OCI-LY1 (cell line): ENCODE results near the gene PAPOLB.

Experiments used
- H2AFZ ChIP-seq: fragments of 200-600 bp; sonication (generic), shearing (Covaris generic); 2 replicates; pipeline ENCODE4 v1.6.0; 2014; ENCODE audit warnings: antibody characterized with exemption, mild to moderate bottlenecking, low read length
- H3F3A ChIP-seq: fragments of 200-600 bp; sonication (generic), shearing (Covaris generic); 2 replicates; pipeline ENCODE4 v1.6.0; 2014; ENCODE audit warnings: mild to moderate bottlenecking, antibody characterized with exemption, low read length, moderate library complexity; ENCODE audit not compliant: insufficient read depth
- H3K27ac ChIP-seq: fragments of 200-600 bp; sonication (generic); 2 replicates; pipeline ENCODE4 v1.5.1; 2014; ENCODE audit warnings: low read length, mixed run types, mild to moderate bottlenecking, low read depth; ENCODE audit not compliant: poor library complexity, severe bottlenecking
- H3K27me3 ChIP-seq: fragments of 200-600 bp; sonication (generic); 2 replicates; pipeline ENCODE4 v1.6.0; 2014; ENCODE audit warnings: antibody characterized with exemption, mild to moderate bottlenecking, low read length, moderate library complexity; ENCODE audit not compliant: insufficient read depth
- H3K36me3 ChIP-seq: fragments of 200-600 bp; sonication (generic); 2 replicates; pipeline ENCODE4 v1.6.1; 2014; ENCODE audit warnings: mild to moderate bottlenecking, antibody characterized with exemption, low read length, moderate library complexity, mixed read lengths; ENCODE audit not compliant: insufficient read depth
- H3K4me1 ChIP-seq: fragments of 200-600 bp; sonication (generic); 2 replicates; pipeline ENCODE4 v1.5.1; 2014; ENCODE audit warnings: mild to moderate bottlenecking, low read length, moderate library complexity; ENCODE audit not compliant: insufficient read depth, severe bottlenecking
- H3K4me2 ChIP-seq: fragments of 200-600 bp; sonication (generic), shearing (Covaris generic); 2 replicates; pipeline ENCODE4 v1.6.1; 2014; ENCODE audit warnings: low read length
- H3K4me3 ChIP-seq: fragments of 200-600 bp; sonication (generic); 2 replicates; pipeline ENCODE4 v1.5.1; 2014; ENCODE audit warnings: low read length, low read depth, mild to moderate bottlenecking, mixed read lengths; ENCODE audit not compliant: poor library complexity, severe bottlenecking
- H3K79me2 ChIP-seq: fragments of 200-600 bp; shearing (Covaris generic); 2 replicates; pipeline ENCODE4 v1.6.1; 2016; ENCODE audit warnings: mixed run types, low read length, mixed read lengths; ENCODE audit not compliant: insufficient read depth
- H3K9ac ChIP-seq: fragments of 200-600 bp; sonication (generic), shearing (Covaris generic); 2 replicates; pipeline ENCODE4 v1.6.1; 2014; ENCODE audit warnings: mild to moderate bottlenecking, low read length, mixed read lengths
- H3K9me2 ChIP-seq: fragments of 200-600 bp; sonication (generic), shearing (Covaris generic); 2 replicates; pipeline ENCODE4 v1.6.1; 2014; ENCODE audit warnings: low read depth, mild to moderate bottlenecking, low read length, mixed read lengths
- H3K9me3 ChIP-seq: fragments of 200-600 bp; shearing (Covaris generic); 2 replicates; pipeline ENCODE4 v1.6.1; 2014; ENCODE audit warnings: low read length, mixed read lengths
- H4K20me1 ChIP-seq: fragments of 200-600 bp; sonication (generic), shearing (Covaris generic); 2 replicates; pipeline ENCODE4 v1.6.0; 2016; ENCODE audit warnings: mild to moderate bottlenecking, low read length; ENCODE audit not compliant: insufficient read depth
- EZH2 ChIP-seq: fragments of 200-600 bp; sonication (generic), shearing (Covaris generic); IDR thresholded peaks from 2 replicates; pipeline ENCODE4 v1.8.0; 2017; ENCODE audit warnings: borderline replicate concordance, mixed run types, mild to moderate bottlenecking, antibody characterized with exemption, low read length, moderate library complexity, mixed read lengths
- TF ChIP-seq, protein P1 (sequence below): fragments of 200-600 bp; sonication (generic), shearing (Covaris generic); IDR thresholded peaks from 2 replicates; pipeline ENCODE4 v1.5.1; 2017; ENCODE audit warnings: mild to moderate bottlenecking, antibody characterized with exemption, low read length, moderate library complexity, mixed read lengths

The PAPOLB gene

DNA sequence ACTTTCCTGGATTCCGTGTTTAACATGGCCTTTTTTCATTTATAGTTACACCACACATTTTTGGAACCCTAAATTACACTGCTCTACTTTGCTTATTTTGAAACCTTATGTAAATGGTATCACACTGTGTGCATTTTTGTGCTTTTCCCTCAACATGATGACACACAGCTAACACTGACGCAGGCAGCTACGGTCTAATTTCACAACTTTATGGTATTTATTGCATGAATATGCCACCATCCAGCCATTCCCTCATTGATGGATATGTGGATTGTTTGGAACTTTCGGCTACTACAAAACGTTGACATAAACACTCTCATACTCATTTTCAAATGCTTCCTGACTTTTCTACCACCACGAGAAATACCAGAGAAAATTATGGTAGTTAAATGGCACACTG lies 6.9 kb downstream of the PAPOLB start:
- H3F3A ChIP-seq: no peaks in the 10 kb centered on the region
- H3K79me2 ChIP-seq: no peaks in the 10 kb centered on the region
- no peaks in the 10 kb centered on the region for H3K36me3 ChIP-seq
- no peak overlapping the region for H3K4me3 ChIP-seq
- H3K9ac ChIP-seq: no peak overlapping the region
- no peak overlapping the region for H3K27ac ChIP-seq
- no peak overlapping the region for H2AFZ ChIP-seq
- H4K20me1 ChIP-seq: no peaks in the 10 kb centered on the region
- H3K4me2 ChIP-seq: no peak overlapping the region
- peaks cover 8% of the 10 kb centered on the region; the same call in 1 of the 2 replicates for H3K27me3 ChIP-seq
- H3K9me2 ChIP-seq: no peaks in the 10 kb centered on the region
- no peak for TF ChIP-seq EZH2
- TF ChIP-seq, protein P1, sequence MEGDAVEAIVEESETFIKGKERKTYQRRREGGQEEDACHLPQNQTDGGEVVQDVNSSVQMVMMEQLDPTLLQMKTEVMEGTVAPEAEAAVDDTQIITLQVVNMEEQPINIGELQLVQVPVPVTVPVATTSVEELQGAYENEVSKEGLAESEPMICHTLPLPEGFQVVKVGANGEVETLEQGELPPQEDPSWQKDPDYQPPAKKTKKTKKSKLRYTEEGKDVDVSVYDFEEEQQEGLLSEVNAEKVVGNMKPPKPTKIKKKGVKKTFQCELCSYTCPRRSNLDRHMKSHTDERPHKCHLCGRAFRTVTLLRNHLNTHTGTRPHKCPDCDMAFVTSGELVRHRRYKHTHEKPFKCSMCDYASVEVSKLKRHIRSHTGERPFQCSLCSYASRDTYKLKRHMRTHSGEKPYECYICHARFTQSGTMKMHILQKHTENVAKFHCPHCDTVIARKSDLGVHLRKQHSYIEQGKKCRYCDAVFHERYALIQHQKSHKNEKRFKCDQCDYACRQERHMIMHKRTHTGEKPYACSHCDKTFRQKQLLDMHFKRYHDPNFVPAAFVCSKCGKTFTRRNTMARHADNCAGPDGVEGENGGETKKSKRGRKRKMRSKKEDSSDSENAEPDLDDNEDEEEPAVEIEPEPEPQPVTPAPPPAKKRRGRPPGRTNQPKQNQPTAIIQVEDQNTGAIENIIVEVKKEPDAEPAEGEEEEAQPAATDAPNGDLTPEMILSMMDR: no peak
- no peaks in the 10 kb centered on the region for H3K4me1 ChIP-seq
- H3K9me3 ChIP-seq: no peaks in the 10 kb centered on the region

DNA sequence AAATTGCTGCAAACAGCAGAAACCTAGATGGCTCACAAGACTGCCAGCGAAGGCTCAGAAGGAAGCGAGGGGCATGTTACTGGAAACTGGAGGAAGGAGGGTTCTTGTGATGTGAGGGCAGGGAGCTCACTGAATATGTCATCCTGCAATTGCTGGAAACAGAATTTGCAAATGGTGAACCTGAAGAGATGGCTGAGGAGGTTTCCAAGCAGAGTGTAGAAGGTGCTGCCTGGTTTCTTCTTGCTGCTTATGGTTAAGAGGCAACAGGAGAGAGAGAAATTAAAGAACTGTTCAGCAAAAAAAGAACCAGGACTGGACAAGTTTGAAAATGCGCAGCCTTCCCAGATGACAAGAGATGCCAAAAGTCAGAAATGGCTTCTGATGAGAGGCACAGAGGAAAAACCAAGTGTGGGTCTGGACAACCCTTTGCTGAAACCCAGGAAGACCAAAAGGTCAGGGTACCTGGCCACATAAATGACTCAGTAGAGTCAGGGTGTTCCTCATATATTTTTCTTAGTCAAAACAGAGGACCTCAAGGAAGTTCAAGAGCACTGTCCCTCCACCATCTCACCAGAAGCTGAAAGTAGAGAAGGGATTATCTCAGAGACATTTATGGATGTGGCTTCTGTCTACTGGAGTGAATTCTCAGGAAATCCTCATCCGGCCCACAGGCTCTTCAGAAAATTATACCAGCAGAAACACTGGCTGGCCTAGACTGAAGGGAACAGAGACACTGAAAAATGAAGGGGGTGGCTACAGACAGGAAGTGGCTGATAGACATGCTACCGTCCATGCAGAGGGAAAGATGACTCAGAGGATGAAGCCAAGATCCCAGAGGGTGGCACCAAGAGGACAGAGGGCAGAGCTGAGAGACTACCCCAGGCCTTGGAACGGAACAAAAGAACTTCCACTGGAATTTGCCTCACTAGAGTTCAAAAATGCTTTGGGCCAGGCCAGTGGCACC lies 10.1 kb downstream of the PAPOLB start:
- Histone ChIP-seq H3K36me3 (no peaks in the 10 kb centered on the region), H3K27me3 (peaks cover 4% of the 10 kb centered on the region; the same call in 1 of the 2 replicates), H3K4me1 (no peaks in the 10 kb centered on the region), H3K4me3 (no peak overlapping the region), H3K9me3 (no peaks in the 10 kb centered on the region), H3K9ac (no peak overlapping the region), H4K20me1 (no peaks in the 10 kb centered on the region), H3K4me2 (no peak overlapping the region), H3K9me2 (no peaks in the 10 kb centered on the region), H2AFZ (no peak overlapping the region), H3K79me2 (no peaks in the 10 kb centered on the region), H3K27ac (no peak overlapping the region), H3F3A (no peaks in the 10 kb centered on the region)
- TF ChIP-seq, protein P1: no peak
- TF ChIP-seq EZH2: no peak

DNA sequence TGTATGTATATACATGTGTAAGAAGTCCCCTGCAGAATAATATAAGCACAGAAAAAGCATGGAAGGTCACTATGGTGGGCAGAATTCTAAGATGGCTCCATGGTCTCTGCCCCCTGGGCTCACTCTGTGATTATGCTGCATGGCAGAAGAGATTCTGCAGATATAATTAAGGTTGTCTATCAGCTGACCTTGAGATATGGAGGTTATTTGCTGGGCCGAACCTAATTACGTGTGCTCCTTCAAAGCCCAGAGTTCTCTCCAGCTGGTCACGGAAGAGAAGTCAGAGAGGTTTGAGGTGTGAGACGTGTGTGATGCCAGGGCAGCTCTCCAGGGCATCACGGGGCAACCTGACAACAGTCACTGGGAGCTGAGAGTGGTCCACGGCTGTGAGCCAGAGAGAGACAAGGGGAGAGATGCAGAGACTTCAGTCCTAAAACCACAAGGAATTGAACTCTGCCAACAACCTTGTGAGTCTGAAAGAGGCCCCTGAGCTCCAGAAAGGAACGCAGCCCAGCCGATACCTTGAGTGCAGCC lies 11.5 kb downstream of the PAPOLB start:
- H3K36me3 ChIP-seq: no peaks in the 10 kb centered on the region
- no peak overlapping the region for H3K9ac ChIP-seq
- TF ChIP-seq, protein P1: no peak
- TF ChIP-seq EZH2: no peak
- H3K9me2 ChIP-seq: no peaks in the 10 kb centered on the region
- no peaks in the 10 kb centered on the region for H4K20me1 ChIP-seq
- H3F3A ChIP-seq: no peaks in the 10 kb centered on the region
- H3K27ac ChIP-seq: no peak overlapping the region
- H3K4me2 ChIP-seq: no peak overlapping the region
- peaks cover 4% of the 10 kb centered on the region; the same call in 1 of the 2 replicates for H3K27me3 ChIP-seq
- no peaks in the 10 kb centered on the region for H3K79me2 ChIP-seq
- no peaks in the 10 kb centered on the region for H3K4me1 ChIP-seq
- no peak overlapping the region for H3K4me3 ChIP-seq
- H3K9me3 ChIP-seq: no peaks in the 10 kb centered on the region
- H2AFZ ChIP-seq: no peak overlapping the region
